Mesenchymal stem cell (in vitro differentiated cells and primary cell): ENCODE results near the gene TPSG1.
"Not testable (repeated sequence)": the region's sequence is repeated elsewhere in the genome, so short reads cannot be mapped to it uniquely, and the experiment has no call there.

Source experiments
- DNase-seq: peaks from one replicate; pipeline ENCODE4 v3.0.0-alpha.2; 2013
- H2AFZ ChIP-seq: one replicate; pipeline ENCODE4 v1.6.1; 2013; ENCODE audit warnings: low read depth, mild to moderate bottlenecking, control low read depth, inconsistent platforms, low read length, moderate library complexity
- H2AK5ac ChIP-seq: 2 replicates; pipeline ENCODE4 v1.6.1; 2013; ENCODE audit warnings: low read length, moderate library complexity, mild to moderate bottlenecking, inconsistent platforms; ENCODE audit not compliant: severe bottlenecking
- H2BK120ac ChIP-seq: one replicate; pipeline ENCODE4 v1.6.1; 2013; ENCODE audit warnings: low read depth, mild to moderate bottlenecking, inconsistent platforms, low read length, moderate library complexity
- H2BK12ac ChIP-seq, 2 experiments: one replicate each; pipeline ENCODE4 v1.6.1; 2013; ENCODE audit warnings: inconsistent platforms in 2 of 2, low read length in 2 of 2, mild to moderate bottlenecking in 2 of 2, moderate library complexity in 2 of 2, control low read depth in 1 of 2
- H2BK15ac ChIP-seq: one replicate; pipeline ENCODE4 v1.6.1; 2013; ENCODE audit warnings: mild to moderate bottlenecking, low read depth, inconsistent platforms; ENCODE audit not compliant: poor library complexity, severe bottlenecking
- H2BK5ac ChIP-seq: 2 replicates; pipeline ENCODE4 v1.6.1; 2013; ENCODE audit warnings: low read depth, mild to moderate bottlenecking, low read length, control low read depth, inconsistent platforms; ENCODE audit not compliant: poor library complexity, severe bottlenecking
- H3K14ac ChIP-seq, 2 experiments: one replicate each; pipeline ENCODE4 v1.6.1; 2013; ENCODE audit warnings: inconsistent platforms in 2 of 2, low read length in 2 of 2, control low read depth in 1 of 2, mild to moderate bottlenecking in 1 of 2, moderate library complexity in 1 of 2
- H3K18ac ChIP-seq, 2 experiments: one replicate each; pipeline ENCODE4 v1.6.1; 2013; ENCODE audit warnings: inconsistent platforms in 2 of 2, low read length in 2 of 2, control low read depth in 1 of 2, low read depth in 1 of 2, mild to moderate bottlenecking in 1 of 2
- H3K23ac ChIP-seq, 2 experiments: one replicate each; pipeline ENCODE4 v1.6.1; 2013; ENCODE audit warnings: inconsistent platforms in 2 of 2, low read length in 2 of 2, mild to moderate bottlenecking in 2 of 2, moderate library complexity in 2 of 2, control low read depth in 1 of 2
- H3K27ac ChIP-seq: 2 replicates; pipeline ENCODE4 v1.5.1; 2013; ENCODE audit warnings: mild to moderate bottlenecking, moderate library complexity, low read length, control low read depth, inconsistent platforms; ENCODE audit not compliant: poor library complexity, severe bottlenecking
- H3K27me3 ChIP-seq, 2 experiments: 2 replicates each; pipeline versions ENCODE4 v1.6.1 to v1.7.0; 2013; ENCODE audit warnings: low read length in 2 of 2, mild to moderate bottlenecking in 2 of 2, moderate library complexity in 2 of 2, control low read depth in 1 of 2, inconsistent platforms in 1 of 2; ENCODE audit not compliant: control insufficient read depth in 1 of 2, insufficient read depth in 1 of 2
- H3K36me3 ChIP-seq, 2 experiments: 2 replicates each; pipeline versions ENCODE4 v1.6.1 to v1.7.0; 2013; ENCODE audit warnings: low read length in 2 of 2, control low read depth in 1 of 2, inconsistent platforms in 1 of 2, low read depth in 1 of 2, mild to moderate bottlenecking in 1 of 2; ENCODE audit not compliant: insufficient read depth in 2 of 2, control insufficient read depth in 1 of 2
- H3K4ac ChIP-seq, 2 experiments: one replicate each; pipeline ENCODE4 v1.6.1; 2013; ENCODE audit warnings: inconsistent platforms in 2 of 2, low read length in 2 of 2, mild to moderate bottlenecking in 2 of 2, moderate library complexity in 2 of 2, control low read depth in 1 of 2, low read depth in 1 of 2
- H3K4me1 ChIP-seq: 2 replicates; pipeline ENCODE4 v1.6.1; 2013; ENCODE audit warnings: low read depth, low read length, control low read depth; ENCODE audit not compliant: control insufficient read depth, insufficient read depth
- H3K4me2 ChIP-seq: 2 replicates; pipeline ENCODE4 v1.6.1; 2013; ENCODE audit warnings: low read length, mild to moderate bottlenecking, inconsistent platforms; ENCODE audit not compliant: poor library complexity, severe bottlenecking
- H3K4me3 ChIP-seq, 2 experiments: 2 replicates each; pipeline versions ENCODE4 v1.5.1 to v1.7.0; 2013; ENCODE audit warnings: low read length in 2 of 2, mild to moderate bottlenecking in 2 of 2, control low read depth in 1 of 2, low read depth in 1 of 2; ENCODE audit not compliant: insufficient read depth in 1 of 2
- H3K79me1 ChIP-seq: replicated peaks from 2 replicates; pipeline ENCODE4 v1.6.1; 2013; ENCODE audit warnings: mild to moderate bottlenecking, control low read depth, low read length, inconsistent platforms; ENCODE audit not compliant: poor library complexity, severe bottlenecking
- H3K9ac ChIP-seq: 2 replicates; pipeline ENCODE4 v1.7.0; 2013; ENCODE audit warnings: mild to moderate bottlenecking, low read length, moderate library complexity
- H3K9me3 ChIP-seq: 2 replicates; pipeline ENCODE4 v1.7.0; 2013; ENCODE audit warnings: mild to moderate bottlenecking, low read length; ENCODE audit not compliant: control insufficient read depth
- H4K8ac ChIP-seq: one replicate; pipeline ENCODE4 v1.6.1; 2013; ENCODE audit warnings: inconsistent platforms, mild to moderate bottlenecking, low read length, moderate library complexity
- H4K91ac ChIP-seq: one replicate; pipeline ENCODE4 v1.6.1; 2013; ENCODE audit warnings: mild to moderate bottlenecking, low read length, inconsistent platforms
- WGBS: methylation state at CpG from one replicate; pipeline ENCODE4 v1.1.7; 2013; ENCODE audit warnings: mixed read lengths; 5-methylcytosine and 5-hydroxymethylcytosine counted together

Gene TPSG1

DNA sequence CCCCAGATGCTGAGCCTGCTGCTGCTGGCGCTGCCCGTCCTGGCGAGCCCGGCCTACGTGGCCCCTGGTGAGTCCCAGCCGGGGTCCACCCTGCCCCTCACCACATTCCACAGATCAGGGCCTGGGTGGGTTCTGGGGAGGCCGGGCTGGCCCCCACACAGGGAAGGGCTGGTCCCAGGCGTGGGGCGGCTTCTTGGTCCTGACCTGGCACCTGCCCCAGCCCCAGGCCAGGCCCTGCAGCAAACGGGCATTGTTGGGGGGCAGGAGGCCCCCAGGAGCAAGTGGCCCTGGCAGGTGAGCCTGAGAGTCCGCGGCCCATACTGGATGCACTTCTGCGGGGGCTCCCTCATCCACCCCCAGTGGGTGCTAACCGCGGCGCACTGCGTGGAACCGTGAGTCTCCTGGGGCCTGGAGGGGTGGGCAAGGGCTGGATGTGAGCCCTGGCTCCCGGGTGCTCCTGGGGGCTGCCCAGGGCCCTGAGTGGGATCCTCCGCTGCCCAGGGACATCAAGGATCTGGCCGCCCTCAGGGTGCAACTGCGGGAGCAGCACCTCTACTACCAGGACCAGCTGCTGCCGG, 31.3 kb upstream of the TPSG1 start:
- H3K4me1 ChIP-seq, H2BK120ac ChIP-seq, H3K9me3 ChIP-seq, H3K14ac ChIP-seq, H2BK5ac ChIP-seq, H3K79me1 ChIP-seq, H2BK15ac ChIP-seq, H4K8ac ChIP-seq, H3K4ac ChIP-seq, DNase-seq, H2AFZ ChIP-seq, H2BK12ac ChIP-seq, H3K9ac ChIP-seq, H3K36me3 ChIP-seq, H3K23ac ChIP-seq, H4K91ac ChIP-seq, H2AK5ac ChIP-seq, H3K4me3 ChIP-seq, H3K27ac ChIP-seq, H3K18ac ChIP-seq, H3K4me2 ChIP-seq: not testable (repeated sequence)
- H3K27me3 ChIP-seq = peaks cover 22 to 37% of the 10 kb centered on the region in 2 experiments
- WGBS = 84% methylated on average over 20 of the region's 23 CpGs

DNA sequence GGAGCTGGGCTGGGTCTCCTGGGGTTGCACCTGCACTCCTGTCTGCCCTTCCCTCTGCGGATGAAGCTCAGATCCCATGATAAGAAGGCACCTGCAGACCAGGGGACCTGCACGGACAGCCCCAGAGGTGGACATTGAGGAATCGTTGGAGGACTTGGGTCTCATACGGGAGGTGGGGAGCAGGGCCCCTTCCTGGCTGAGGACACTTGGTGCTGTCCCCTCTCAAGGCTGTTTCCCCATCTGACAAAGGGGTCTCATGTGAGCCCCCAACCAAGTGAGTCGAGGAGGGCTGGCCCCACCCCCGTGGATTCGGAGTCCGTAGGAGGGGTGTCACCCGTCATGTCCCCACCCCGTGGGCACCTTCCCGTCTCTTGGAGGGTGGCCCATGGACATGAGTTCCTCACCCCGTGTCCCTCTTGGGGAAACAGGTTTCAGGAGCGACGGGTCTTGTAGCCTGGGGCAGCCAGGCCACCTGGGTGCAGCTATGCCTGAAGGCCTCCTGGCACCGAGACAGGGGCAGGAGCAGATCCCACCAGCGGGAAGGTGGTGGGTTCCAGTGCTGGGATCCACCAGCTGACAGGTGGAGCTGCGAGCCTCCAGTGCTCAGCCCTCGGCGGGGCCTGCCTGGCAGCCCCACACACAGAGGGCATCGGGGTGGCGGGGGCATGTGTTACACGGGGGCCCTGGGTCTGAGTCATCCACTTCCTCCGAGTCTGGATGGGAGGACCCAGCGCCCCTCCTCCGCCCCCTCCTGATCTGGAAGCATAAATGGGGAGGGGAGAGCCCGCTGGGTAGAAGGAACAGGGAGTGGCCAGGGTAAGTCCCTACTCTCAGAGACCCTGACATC, 30.4 kb upstream of the TPSG1 start, which contains the start of gene TPSD1:
TPSD1 (plus strand) TSS at position 794 of the 847 bp plus-strand sequence. CDS start 212 bp downstream, outside the sequence.
- not testable (repeated sequence) for H3K4me1 ChIP-seq, H4K8ac ChIP-seq, H3K27ac ChIP-seq, H2BK120ac ChIP-seq, H3K23ac ChIP-seq, H4K91ac ChIP-seq, H2BK5ac ChIP-seq, H2AK5ac ChIP-seq, H3K4me3 ChIP-seq, H2BK12ac ChIP-seq, H3K4ac ChIP-seq, H3K79me1 ChIP-seq, H3K9me3 ChIP-seq, H3K4me2 ChIP-seq, H3K14ac ChIP-seq, H2BK15ac ChIP-seq, H3K36me3 ChIP-seq, DNase-seq, H3K18ac ChIP-seq, H2AFZ ChIP-seq, H3K9ac ChIP-seq
- 80% methylated on average over 21 of the region's 26 CpGs for WGBS
- peaks cover 15 to 29% of the 10 kb centered on the region in 2 experiments for H3K27me3 ChIP-seq

DNA sequence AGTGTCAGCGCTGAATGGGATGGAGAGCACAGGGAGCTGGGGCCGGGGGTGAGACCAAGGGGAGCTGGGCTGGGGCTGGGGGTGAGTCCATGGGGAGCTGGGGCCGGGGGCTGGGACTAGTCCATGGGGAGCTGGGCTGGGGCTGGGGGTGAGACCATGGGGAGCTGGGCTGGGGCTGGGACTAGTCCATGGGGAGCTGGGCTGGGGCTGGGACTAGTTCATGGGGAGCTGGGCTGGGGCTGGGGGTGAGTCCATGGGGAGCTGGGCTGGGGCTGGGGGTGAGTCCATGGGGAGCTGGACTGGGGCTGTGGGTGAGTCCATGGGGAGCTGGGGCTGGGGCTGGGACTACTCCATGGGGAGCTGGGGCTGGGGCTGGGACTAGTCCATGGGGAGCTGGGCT, 29.8 kb upstream of the TPSG1 start:
- H3K4me1 ChIP-seq = not testable (repeated sequence)

DNA sequence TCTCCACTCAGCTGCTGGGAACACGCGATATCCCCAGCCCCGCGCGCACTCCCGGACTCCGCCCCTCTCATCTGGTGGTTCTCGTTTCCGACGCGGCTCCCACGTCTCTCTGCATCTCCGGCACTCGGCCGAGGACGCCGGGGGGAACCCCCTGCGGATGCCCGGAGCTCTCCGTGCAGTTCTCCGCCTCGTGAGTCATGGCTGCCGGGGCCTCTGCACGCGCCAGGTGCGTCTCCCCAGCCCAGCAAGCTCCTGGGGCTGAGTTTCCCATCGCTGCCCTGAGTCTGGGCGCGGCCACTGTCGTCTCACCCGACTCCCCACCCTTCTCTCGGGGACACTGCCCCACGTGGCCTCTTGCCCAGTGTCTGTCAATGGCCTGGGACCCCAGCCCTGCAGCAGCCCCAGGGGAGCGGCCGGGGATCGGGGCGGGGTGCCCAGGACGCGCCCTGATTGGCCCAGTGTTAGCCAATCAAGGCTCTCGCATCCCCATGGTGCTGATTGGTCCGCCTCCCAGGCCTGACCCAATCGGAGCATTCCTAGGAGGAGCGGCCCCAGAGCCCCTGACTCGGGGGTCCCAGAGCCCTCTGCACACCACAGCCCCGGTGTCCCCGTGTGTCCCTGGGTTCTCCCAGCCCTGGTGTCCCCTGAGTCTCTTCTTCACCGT, 28.8 kb upstream of the TPSG1 start:
- peaks cover 0 to 12% of the 10 kb centered on the region in 2 experiments for H3K27me3 ChIP-seq
- H2BK5ac ChIP-seq, H2BK12ac ChIP-seq, H3K14ac ChIP-seq, H3K79me1 ChIP-seq, H3K27ac ChIP-seq, H3K4ac ChIP-seq, H3K23ac ChIP-seq, H2AFZ ChIP-seq, H4K91ac ChIP-seq, H4K8ac ChIP-seq, H3K4me2 ChIP-seq, H3K4me1 ChIP-seq, DNase-seq, H2AK5ac ChIP-seq, H3K9me3 ChIP-seq, H2BK120ac ChIP-seq, H3K4me3 ChIP-seq, H3K36me3 ChIP-seq, H3K9ac ChIP-seq, H3K18ac ChIP-seq, H2BK15ac ChIP-seq: not testable (repeated sequence)
- no CpG with 5 or more reads among the region's 47 CpGs for WGBS

More for the DNA sequence above, 29.8 kb upstream of the TPSG1 start:
- H2BK120ac ChIP-seq, H3K23ac ChIP-seq, H3K27ac ChIP-seq, H4K8ac ChIP-seq, H3K4me3 ChIP-seq, H3K18ac ChIP-seq, H3K36me3 ChIP-seq, H3K79me1 ChIP-seq, H2AK5ac ChIP-seq, H3K9ac ChIP-seq, H2AFZ ChIP-seq, H3K14ac ChIP-seq, H3K9me3 ChIP-seq, H2BK12ac ChIP-seq, H3K4me2 ChIP-seq, H3K4ac ChIP-seq, DNase-seq, H2BK15ac ChIP-seq, H2BK5ac ChIP-seq, H4K91ac ChIP-seq: not testable (repeated sequence)
- peaks cover 9 to 22% of the 10 kb centered on the region in 2 experiments for H3K27me3 ChIP-seq
- 93% methylated on average over 3 of the region's 3 CpGs for WGBS
